GM20431 (cell line): ENCODE measurements around the gene FASN.

Experiments
- in situ Hi-C: fragments of 300-500 bp; cut with MseI, MboI; formaldehyde crosslinking; loops from one replicate; pipeline ENCODE4 v1.15.0; 2020; ENCODE audit warnings: low sequenced_read_pairs; ENCODE audit not compliant: unreplicated experiment

Gene FASN

GRCh38 chr17:82031885-82032627, 66.0 kb downstream of the FASN start:
- in situ Hi-C loops, result no loop called here

DNA sequence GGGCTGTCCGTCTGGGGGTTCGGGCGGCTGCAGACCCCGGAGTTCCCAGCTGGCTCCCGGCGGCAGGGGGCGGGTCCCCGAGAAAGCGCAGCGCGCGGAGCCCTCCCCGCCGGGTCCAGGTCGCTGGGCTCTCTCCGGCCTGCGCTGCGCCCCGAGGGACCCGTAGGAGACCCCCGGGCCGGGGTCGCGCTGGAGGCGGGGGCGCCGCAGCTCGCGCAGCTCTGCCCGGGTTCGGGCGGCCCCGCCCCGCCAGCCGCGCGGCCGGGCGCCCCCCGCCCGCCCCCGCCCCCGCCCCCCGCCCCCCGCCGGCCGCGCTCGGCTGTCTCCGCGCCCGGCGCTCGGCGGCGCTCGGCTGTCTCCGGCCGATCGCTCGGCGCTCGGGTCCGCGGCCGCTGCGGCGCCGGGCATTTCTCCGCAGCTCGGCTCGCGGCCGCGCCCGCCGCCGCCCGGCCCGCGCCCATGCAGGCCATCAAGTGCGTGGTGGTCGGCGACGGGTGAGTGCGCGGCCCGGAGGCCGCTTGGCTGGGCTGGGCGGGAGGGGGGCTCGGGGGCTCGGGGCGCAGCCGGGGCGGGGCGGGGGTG, 66.6 kb downstream of the FASN start, which contains the start of gene RAC3:
Gene RAC3, plus strand, starts transcription at position 376 of the 582 bp plus-strand sequence. Its CDS starts 84 bp downstream, at position 460.
- in situ Hi-C loops, result no loop called here

DNA sequence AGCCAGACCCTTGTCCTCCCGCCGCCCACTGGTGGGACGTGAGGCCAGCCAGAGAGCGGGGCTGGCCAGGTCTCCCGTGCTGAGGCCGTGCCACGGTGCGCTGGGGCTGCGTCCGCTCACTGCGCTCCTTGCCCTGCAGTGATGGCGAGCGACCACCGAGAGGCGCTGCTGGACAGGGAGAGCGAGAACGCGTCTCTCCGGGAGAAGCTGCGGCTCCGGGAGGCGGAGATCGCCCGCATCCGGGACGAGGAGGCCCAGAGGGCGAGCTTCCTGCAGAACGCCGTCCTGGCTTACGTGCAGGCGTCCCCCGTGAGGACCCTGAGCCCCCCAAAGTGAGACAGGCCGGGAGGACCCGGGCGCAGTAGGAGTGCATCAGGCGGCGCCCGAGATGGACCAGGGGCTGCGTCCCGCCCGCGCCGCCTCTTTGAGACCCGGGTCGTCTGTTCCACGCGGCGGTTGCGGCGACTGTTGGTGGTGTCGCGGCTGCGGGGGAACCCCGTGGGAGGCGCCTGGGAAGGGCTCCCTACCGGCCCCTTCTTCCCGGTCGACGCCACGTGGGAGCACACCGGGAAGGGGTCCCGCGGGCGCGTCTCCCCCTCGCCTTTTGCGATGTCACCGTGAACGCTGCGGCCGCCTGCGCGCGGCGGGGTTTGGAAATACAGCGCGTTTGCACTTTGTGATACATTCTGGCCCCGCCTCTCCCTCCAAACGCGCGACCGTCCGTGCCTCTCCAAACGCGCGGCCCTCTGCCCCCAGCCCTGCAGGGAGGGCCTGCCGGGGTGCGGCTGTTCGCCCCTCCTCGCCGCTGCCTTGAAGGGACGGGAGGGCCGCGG, 67.3 kb downstream of the FASN start:
- in situ Hi-C loops, result no loop called here

DNA sequence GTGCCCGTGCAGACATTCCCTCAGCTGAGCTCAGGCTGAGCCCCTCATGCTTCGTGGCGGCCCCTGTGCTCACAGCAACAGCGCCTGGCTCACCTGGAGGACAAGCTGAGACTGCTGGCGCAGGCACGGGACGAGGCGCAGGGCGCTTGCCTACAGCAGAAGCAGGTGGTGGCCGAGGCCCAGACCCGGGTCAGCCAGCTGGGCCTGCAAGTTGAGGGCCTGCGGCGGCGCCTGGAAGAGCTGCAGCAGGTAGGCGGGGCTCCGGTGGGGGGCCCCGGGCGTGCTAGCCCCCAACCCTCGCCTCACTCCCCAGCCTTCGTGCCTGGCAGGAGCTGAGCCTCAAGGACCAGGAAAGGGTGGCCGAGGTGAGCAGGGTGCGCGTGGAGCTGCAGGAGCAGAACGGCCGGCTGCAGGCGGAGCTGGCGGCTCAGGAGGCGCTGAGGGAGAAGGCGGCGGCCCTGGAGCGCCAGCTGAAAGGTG, 68.0 kb downstream of the FASN start:
- in situ Hi-C loops, result loop anchor here (10.0 kb wide), 1 partner anchor 125 kb away; no protein-coding TSS in a partner anchor

GRCh38 chr17:82029391-82029790, 68.6 kb downstream of the FASN start:
- in situ Hi-C loops, result loop anchor here (10.0 kb wide), 1 partner anchor 125 kb away; no protein-coding TSS in a partner anchor

DNA sequence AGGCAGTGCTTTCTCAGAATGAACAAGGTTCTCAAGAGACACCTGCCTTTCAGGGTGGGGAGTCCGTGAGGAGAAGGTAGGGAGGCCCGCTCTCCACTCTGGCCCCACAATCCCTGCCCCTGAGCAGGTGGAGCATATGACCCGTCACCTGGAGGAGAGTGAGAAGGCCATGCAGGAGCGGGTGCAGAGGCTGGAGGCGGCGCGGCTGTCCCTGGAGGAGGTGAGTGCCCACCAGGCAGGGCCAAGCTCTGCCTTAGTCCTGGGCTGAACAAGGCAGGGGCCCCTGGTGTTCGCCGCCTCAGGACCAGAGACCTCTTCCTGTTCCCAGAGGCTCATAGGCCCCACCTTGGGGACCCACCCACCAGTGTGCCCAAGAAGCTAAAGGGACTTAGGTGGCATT, 69.1 kb downstream of the FASN start:
- in situ Hi-C loops, result loop anchor here (10.0 kb wide), 1 partner anchor 126 kb away; no protein-coding TSS in a partner anchor
